Duodenal mucosa (tissue), 2 donors: Measurements from ENCODE around the gene STARD7.

ENCODE experiments used
- H3K27ac ChIP-seq: one replicate; pipeline ENCODE4 v1.7.0; 2013; ENCODE audit warnings: low read depth, low read length
- H3K27me3 ChIP-seq, 2 donors: one replicate each; pipeline ENCODE4 v1.7.0; 2013; ENCODE audit warnings: low read length in 2 of 2, control low read depth in 1 of 2; ENCODE audit not compliant: insufficient read depth in 2 of 2, control insufficient read depth in 1 of 2
- H3K36me3 ChIP-seq, 2 donors: one replicate each; pipeline ENCODE4 v1.7.0; 2013; ENCODE audit warnings: low read length in 2 of 2, control low read depth in 1 of 2; ENCODE audit not compliant: insufficient read depth in 2 of 2, control insufficient read depth in 1 of 2
- H3K4me1 ChIP-seq, 2 donors: one replicate each; pipeline ENCODE4 v1.7.0; 2013; ENCODE audit warnings: low read length in 2 of 2, control low read depth in 1 of 2; ENCODE audit not compliant: insufficient read depth in 2 of 2, control insufficient read depth in 1 of 2
- H3K4me3 ChIP-seq, 2 donors: one replicate each; pipeline ENCODE4 v1.7.0; 2013; ENCODE audit warnings: low read length in 2 of 2, low read depth in 1 of 2
- H3K9ac ChIP-seq, 2 donors: one replicate each; pipeline ENCODE4 v1.7.0; 2013; ENCODE audit warnings: low read length in 2 of 2, low read depth in 1 of 2
- H3K9me3 ChIP-seq, 2 donors: one replicate each; pipeline ENCODE4 v1.7.0; 2013; ENCODE audit warnings: low read length in 2 of 2, control low read depth in 1 of 2; ENCODE audit not compliant: control insufficient read depth in 1 of 2

The STARD7 gene

DNA sequence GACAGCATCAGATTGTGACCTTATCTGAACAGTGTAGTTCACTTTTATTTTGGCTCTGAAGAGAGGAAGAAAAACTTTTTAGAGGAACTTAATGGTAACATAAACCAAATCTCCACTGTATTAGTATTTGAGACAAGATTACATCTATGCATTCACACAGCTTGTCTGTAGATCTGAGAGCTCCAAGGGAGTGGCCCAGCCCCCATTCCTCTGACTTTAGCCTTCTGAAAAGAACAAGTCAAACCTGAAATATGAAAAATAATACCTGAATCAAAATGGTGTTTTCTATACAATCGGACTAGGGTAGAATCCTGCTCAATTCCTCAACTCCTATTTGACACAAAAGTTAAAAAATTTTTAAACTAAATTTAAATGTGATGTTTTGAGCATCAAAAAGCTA is 23.1 kb downstream of the STARD7 start:
- Histone ChIP-seq H3K9ac (no peak overlapping the region), H3K9me3 (no peaks in the 10 kb centered on the region), H3K27ac (no peak overlapping the region), H3K36me3 (peaks cover 35 to 47% of the 10 kb centered on the region in 2 donors), H3K27me3 (no peaks in the 10 kb centered on the region), H3K4me3 (no peak overlapping the region), H3K4me1 (no peaks in the 10 kb centered on the region)

DNA sequence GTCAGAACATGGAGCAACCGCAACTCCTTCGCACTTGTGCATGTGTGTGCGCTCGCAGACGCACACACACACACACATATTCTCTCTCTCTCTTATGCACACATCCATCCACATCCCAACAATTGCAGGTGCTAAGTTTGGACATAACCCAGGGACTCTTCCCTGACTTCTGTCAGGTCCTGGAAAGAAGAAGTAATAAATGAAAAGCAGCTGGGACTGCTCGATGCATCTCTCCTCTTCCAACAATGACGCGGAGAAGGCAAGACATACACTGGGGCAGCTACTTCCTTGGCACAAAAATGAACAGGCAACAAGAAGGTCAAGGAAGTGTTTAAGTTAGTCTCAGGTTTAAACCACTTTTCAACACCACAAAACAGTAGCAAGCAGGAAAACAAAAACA is 23.6 kb downstream of the STARD7 start:
- Histone ChIP-seq H3K4me3 (no peak overlapping the region), H3K36me3 (peaks cover 35 to 45% of the 10 kb centered on the region in 2 donors), H3K27ac (no peak overlapping the region), H3K4me1 (no peaks in the 10 kb centered on the region), H3K27me3 (no peaks in the 10 kb centered on the region), H3K9ac (no peak overlapping the region), H3K9me3 (no peaks in the 10 kb centered on the region)

DNA sequence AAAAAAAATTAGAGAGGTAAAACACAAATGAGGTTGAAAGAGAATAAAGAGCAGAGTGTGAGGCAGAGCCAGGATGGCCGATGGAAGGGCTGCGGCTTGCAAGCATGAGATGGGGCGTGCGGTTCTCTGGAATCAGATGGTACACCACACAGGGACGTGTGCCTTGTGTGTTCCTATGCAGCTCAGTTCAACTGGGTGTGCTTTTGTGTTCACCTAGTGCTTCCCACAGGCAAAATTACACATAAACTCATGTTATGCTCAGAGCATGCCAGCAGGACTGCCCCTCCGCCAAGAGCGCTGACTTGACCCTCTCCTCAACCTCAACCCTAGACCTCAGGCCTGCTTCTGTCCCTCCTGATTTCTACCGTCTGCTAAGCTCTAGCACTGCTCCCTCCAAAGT is 24.4 kb downstream of the STARD7 start:
- no peak overlapping the region for H3K9ac ChIP-seq
- H3K4me3 ChIP-seq: no peak overlapping the region
- no peaks in the 10 kb centered on the region for H3K27me3 ChIP-seq
- no peak overlapping the region for H3K27ac ChIP-seq
- no peaks in the 10 kb centered on the region for H3K9me3 ChIP-seq
- no peaks in the 10 kb centered on the region for H3K4me1 ChIP-seq
- peaks cover 33 to 41% of the 10 kb centered on the region in 2 donors for H3K36me3 ChIP-seq

DNA sequence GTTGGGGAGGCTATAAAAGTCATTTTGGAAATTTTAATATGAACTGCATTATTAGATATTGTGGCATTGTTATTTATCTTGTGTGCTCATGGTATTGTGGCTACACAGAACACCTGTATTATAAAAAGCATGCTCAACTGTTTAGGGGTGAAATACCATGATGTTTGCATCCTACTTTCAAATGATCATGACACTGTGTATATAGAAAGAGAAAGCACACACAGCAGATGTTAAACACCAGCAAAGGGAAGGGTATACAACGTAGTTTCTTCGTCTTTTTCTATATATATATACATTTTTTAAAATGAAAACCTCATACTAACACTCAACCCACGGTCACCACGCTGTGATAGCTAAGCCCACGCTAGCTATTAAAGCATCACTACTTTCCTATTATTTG is 27.1 kb downstream of the STARD7 start:
- no peak overlapping the region for H3K27ac ChIP-seq
- H3K9ac ChIP-seq: no peak overlapping the region
- H3K4me1 ChIP-seq: no peaks in the 10 kb centered on the region
- H3K27me3 ChIP-seq: no peaks in the 10 kb centered on the region
- H3K36me3 ChIP-seq: peaks cover 21 to 26% of the 10 kb centered on the region in 2 donors
- no peak overlapping the region for H3K4me3 ChIP-seq
- H3K9me3 ChIP-seq: no peaks in the 10 kb centered on the region

DNA sequence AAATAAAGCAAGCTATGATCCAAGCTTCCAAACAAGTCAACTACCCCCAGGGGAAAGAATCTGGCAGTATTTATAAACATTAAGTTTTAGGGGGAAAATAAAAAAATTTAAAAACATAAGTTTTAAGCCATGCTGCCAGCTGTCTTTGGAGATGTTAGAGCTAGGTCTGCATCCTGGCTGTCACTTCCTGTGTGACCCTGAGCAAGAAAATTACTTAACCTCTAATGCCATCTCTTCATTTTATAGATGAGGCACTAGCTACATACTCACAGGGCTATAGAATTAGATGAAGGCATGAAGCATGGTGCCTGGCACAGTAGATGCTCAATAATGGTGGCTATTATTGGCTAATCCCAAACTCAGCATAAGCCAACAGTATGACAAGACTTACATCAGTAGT is 28.1 kb downstream of the STARD7 start:
- no peak overlapping the region for H3K27ac ChIP-seq
- no peaks in the 10 kb centered on the region for H3K4me1 ChIP-seq
- H3K36me3 ChIP-seq: peaks cover 15 to 16% of the 10 kb centered on the region in 2 donors
- H3K9me3 ChIP-seq: no peaks in the 10 kb centered on the region
- no peak overlapping the region for H3K9ac ChIP-seq
- no peaks in the 10 kb centered on the region for H3K27me3 ChIP-seq
- H3K4me3 ChIP-seq: no peak overlapping the region

DNA sequence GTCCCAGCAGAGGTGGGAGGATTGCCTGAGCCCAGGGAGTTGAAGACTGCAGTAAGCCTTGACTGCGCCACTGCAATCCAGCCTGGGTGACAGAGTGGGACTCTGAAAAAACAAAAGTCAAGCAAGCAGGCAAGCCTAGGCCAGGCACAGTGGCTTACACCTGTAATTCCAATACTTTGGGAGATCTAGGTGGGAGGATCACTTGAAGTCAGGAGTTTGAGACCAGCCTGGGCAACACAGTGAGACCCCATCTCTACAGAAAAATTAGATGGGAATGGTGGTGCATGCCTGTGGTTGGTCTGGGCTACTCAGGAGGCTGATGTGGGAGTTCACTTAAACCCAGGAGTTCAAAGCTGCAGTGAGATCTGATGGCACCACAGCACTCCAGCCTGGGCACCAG is 28.6 kb downstream of the STARD7 start:
- no peaks in the 10 kb centered on the region for H3K27me3 ChIP-seq
- no peak overlapping the region for H3K4me3 ChIP-seq
- H3K9ac ChIP-seq: no peak overlapping the region
- H3K4me1 ChIP-seq: no peaks in the 10 kb centered on the region
- no peaks in the 10 kb centered on the region for H3K9me3 ChIP-seq
- H3K36me3 ChIP-seq: peaks cover 10 to 11% of the 10 kb centered on the region in 2 donors
- no peak overlapping the region for H3K27ac ChIP-seq

DNA sequence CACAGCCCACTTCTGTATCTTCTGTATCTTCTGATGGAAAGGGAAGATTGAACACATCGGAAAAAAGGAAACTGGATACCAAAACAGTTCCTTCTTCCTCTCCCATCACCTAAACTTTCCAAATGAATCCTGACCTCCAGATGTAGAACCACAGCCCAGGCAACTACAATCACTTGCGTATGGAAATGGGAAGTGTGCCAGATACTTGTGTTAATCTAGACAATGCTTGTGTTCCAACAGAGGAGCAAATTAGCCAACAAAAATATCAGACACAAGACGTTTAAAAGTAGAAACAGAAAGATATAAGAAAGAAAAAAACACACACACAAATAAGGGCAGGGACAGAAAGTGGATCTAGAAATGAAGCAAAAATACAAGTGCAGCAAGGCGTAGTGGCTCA is 32.0 kb downstream of the STARD7 start:
- H3K4me1 ChIP-seq: no peaks in the 10 kb centered on the region
- no peak overlapping the region for H3K27ac ChIP-seq
- H3K27me3 ChIP-seq: no peaks in the 10 kb centered on the region
- H3K9me3 ChIP-seq: no peaks in the 10 kb centered on the region
- H3K4me3 ChIP-seq: no peak overlapping the region
- no peak overlapping the region for H3K9ac ChIP-seq
- no peaks in the 10 kb centered on the region for H3K36me3 ChIP-seq

DNA sequence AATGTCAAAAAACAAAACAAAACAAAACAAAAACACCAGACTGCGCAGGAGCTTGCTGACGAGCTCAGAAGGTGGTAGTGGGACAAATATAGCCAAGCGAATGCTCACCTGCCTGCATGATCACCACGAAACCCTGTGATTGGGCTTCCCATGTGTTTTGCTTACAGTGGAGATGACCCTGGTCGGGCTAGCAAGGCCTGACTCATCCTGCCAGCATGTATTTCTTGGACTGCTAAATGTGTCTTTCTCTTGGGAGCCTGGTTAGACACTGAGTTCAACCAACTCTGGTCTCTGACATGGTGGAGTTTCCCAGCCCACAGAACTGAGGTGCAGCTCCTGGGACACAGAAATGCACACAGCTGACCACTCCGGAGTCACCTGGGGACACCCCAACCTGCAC is 32.7 kb downstream of the STARD7 start:
- Histone ChIP-seq H3K27ac (no peak overlapping the region), H3K9me3 (no peaks in the 10 kb centered on the region), H3K9ac (no peak overlapping the region), H3K27me3 (no peaks in the 10 kb centered on the region), H3K36me3 (no peaks in the 10 kb centered on the region), H3K4me3 (no peak overlapping the region), H3K4me1 (no peaks in the 10 kb centered on the region)

DNA sequence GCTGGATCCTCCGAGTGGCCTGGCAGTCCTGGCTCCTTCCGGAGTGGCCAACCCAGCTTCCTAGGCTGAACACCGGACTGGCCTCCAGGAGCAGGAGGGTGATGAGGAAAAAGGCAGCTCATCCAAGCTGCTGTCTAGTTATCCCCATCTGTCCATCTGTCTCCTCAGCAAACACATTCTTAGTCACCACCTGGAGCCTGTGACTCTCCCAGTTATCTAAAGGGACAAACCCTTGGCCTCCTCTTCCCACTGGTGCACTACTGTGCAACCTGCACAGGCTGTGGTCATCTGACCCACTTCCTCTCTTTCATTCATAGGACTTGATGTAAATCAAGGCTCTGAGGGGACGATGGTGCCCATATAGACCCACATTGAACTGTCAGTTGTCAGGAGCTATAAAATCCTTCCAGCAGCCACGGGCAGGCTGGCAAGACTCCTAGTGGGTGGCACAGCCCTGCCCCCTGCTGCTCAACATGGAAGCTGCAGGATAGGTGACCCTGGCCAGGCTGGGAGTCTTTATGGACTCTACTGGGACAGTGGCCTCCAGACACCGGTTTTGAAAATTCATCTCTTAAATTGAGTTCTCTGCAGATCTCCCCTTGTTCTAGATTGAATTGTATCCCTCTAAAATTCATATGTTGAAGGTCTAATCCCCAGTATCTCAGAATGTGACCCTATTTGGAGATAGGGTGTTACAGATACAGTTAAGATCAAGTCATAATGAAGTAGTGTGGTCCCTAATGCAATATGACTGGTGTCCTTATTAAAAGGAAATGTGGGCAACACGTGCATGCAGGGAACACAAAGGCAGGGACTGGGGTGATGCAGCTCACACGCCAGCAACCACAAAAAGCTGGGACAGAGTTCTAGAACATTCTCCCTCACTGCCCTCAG is 34.1 kb downstream of the STARD7 start:
- Histone ChIP-seq H3K4me1 (no peaks in the 10 kb centered on the region), H3K27me3 (no peaks in the 10 kb centered on the region), H3K9me3 (peaks cover 0 to 2% of the 10 kb centered on the region in 2 donors), H3K4me3 (no peak overlapping the region), H3K9ac (no peak overlapping the region), H3K27ac (no peak overlapping the region), H3K36me3 (no peaks in the 10 kb centered on the region)

DNA sequence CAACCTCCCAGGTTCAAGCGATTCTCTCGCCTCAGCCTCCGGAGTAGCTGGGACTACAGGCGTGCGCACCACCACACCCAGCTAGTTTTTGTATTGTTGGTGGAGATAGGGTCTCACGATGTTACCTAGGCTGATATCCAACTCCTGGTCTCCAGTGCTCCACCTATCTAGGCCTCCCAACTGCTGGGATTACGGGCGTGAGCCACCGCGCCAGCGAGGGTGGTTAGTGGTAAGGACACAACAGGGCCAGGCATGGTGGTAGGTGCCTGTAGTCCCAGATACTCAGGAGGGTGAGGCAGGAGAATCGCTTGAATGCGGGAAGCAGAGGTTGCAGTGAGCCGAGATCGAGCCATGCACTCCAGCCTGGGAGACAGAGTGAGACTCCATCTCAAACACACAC is 36.8 kb downstream of the STARD7 start:
- H3K9ac ChIP-seq: no peak overlapping the region
- no peaks in the 10 kb centered on the region for H3K4me1 ChIP-seq

More for the DNA sequence above, 36.8 kb downstream of the STARD7 start:
- Histone ChIP-seq H3K4me3 (no peak overlapping the region), H3K27me3 (no peaks in the 10 kb centered on the region), H3K27ac (no peak overlapping the region), H3K9me3 (peaks cover 0 to 2% of the 10 kb centered on the region in 2 donors), H3K36me3 (no peaks in the 10 kb centered on the region)
